GM12873 (cell line): ENCODE results near the gene EPHA10.

ENCODE experiments used
- TF ChIP-seq, protein P1 (sequence below): IDR thresholded peaks from 2 replicates; pipeline ENCODE4 v1.5.1; 2012; ENCODE audit warnings: low read depth, mild to moderate bottlenecking, moderate library complexity, low read length, control low read depth; ENCODE audit not compliant: insufficient read depth; ENCODE audit errors: missing control alignments

Gene EPHA10

GRCh38 chr1:37793773-37794371 is 29.0 kb upstream of the EPHA10 start, which contains the start of gene MANEAL:
Gene MANEAL (plus strand): TSS chr1:37793847. CDS start chr1:37794183, 336 bp downstream.
- TF ChIP-seq, protein P1, sequence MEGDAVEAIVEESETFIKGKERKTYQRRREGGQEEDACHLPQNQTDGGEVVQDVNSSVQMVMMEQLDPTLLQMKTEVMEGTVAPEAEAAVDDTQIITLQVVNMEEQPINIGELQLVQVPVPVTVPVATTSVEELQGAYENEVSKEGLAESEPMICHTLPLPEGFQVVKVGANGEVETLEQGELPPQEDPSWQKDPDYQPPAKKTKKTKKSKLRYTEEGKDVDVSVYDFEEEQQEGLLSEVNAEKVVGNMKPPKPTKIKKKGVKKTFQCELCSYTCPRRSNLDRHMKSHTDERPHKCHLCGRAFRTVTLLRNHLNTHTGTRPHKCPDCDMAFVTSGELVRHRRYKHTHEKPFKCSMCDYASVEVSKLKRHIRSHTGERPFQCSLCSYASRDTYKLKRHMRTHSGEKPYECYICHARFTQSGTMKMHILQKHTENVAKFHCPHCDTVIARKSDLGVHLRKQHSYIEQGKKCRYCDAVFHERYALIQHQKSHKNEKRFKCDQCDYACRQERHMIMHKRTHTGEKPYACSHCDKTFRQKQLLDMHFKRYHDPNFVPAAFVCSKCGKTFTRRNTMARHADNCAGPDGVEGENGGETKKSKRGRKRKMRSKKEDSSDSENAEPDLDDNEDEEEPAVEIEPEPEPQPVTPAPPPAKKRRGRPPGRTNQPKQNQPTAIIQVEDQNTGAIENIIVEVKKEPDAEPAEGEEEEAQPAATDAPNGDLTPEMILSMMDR: no peak

GRCh38 chr1:37792943-37793686 is 28.2 kb upstream of the EPHA10 start:
- TF ChIP-seq, protein P1: no peak

- TF ChIP-seq, protein P1: no peak
Measured at GRCh38 chr1:37782491-37782890, 17.6 kb upstream of the EPHA10 start.

DNA sequence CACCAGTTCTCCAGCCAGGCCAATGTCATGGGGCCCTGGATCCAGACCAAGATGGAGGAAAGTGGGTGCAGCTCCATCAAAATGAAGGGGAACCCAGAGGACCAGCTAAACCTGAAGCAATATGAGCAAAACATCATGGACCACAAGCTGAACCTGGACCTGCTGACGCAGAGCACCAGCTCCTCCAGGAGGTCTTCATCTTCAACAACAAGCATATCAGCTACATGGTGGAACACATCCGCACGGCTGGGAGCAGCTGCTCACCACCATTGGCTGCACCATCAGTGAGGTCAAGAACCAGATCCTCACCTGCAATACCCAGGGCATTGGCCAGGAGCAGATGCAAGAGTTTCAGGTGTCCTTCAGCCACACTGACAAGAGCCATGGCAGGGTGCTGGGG is 13.7 kb upstream of the EPHA10 start:
- TF ChIP-seq, protein P1: no peak

DNA sequence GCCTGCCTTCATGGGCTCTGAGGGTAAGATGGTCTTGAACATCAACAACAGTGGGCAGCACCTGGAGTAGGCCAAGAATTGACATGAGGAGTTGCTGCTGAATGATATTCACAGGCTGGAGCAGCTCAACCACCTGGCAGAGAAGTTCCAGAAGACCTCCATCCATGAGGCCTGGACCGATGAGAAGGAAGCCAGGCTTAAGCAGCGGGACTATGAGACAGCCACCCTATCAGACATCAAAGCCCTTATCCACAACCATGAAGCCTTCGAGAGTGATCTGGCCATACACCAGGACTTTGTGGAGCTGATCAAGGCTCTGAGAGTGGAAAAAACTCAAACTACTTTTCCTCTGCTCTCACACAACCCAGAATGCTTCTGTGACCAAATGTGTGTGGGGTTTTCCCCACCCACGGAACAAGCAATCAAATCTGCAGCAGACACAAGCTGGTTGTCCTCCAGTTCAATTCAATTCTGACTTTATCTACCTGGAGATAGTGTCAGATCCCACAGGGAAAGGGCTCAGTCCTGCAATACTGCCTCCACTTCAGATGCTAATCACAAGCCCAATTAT is 12.1 kb upstream of the EPHA10 start:
- TF ChIP-seq, protein P1: no peak

DNA sequence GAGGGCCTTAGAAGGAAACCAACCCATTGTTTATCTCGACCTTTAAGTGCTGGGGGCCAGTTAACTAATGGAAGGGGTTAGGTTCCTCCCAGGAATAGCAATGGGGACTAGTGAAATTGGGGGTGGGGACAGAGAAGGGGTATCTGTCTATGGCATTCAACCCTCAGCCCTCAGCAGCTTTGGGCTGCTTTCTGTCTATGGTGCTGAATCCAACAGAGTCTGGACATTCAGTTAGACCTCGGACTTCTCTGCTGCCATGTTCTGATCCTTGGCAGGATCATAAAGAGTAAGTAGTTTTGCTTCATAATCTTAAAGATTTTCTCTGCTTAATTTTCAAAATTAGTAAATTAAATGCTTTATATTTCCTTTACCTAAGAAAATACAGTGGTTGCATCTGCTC is 2.6 kb upstream of the EPHA10 start:
- TF ChIP-seq, protein P1: no peak

DNA sequence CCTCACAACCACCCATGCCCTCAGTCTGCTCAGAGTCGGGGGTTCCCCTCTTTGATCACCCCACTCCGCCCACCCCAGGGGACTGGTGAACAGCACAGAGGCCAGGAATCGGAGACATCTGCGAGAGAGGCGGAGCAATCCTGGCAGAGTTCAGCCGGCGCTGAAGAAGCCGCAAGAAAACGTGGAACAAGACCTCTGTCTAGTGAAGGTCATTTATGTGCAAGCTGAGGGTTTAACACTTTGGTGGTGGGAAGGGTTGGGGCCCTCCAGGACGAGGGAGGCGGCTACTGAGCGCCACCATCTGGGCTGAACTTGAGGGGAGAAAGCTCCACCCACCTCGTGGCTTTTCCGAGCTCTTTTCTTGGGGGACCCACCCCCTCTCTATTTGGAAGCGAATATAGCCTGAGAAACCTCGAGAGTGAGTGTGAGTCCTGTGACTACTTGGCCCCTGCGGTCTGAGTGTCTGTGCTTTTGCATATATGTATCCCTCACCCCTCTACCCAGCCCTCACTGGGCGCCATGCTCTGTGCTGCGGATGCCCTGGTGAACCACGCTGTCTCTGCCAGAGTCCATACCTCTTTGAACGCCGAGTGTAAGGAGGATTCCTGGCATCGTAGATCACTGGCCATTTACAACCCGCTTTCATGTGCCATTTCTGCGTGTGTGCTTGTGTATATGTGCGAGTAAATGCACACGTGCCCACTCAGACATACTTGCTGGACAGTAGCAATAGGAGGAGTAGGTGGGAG is 1.2 kb upstream of the EPHA10 start:
- TF ChIP-seq, protein P1: peak; percentile 34
